ENCODE measurements around the gene VEGFA.

Gene VEGFA

DNA sequence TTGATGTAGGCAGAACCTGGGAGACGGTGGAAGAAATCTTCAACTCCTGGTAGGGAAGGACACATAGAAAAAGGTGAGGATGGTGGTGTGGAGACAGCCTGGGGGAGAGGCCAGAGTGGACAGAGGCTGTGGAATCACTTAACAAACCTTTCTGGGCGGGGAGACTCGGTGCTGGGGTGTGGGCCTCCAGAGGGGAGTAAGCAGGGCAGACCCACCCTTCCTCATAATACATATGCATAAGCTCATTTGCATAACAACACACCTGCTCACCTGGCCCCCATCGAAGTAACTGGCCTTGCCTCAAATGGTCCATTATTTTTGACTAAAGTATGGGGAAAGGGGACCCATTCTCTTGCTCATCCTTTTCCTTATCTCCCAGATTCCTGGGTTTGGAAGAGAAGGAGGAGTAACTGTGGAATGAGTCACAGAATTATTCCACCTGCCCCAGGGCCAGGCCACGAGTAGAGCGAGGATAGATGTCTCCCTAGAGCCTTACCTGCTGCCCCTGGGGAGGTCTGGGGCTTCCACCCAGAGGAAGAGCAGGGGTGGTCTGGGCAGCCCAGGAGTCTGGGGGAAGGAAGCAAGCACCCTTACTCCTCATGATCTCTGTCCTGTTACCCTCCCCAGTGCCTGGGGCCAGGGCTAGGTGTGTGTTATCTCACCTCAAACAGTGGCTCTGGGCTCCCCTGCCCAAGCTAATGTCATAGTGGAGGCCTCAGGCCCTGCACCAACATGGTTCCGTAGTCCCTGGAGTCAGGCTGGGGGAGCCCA, 10.7 kb upstream of the VEGFA start:
- TF ChIP-seq, protein P1, sequence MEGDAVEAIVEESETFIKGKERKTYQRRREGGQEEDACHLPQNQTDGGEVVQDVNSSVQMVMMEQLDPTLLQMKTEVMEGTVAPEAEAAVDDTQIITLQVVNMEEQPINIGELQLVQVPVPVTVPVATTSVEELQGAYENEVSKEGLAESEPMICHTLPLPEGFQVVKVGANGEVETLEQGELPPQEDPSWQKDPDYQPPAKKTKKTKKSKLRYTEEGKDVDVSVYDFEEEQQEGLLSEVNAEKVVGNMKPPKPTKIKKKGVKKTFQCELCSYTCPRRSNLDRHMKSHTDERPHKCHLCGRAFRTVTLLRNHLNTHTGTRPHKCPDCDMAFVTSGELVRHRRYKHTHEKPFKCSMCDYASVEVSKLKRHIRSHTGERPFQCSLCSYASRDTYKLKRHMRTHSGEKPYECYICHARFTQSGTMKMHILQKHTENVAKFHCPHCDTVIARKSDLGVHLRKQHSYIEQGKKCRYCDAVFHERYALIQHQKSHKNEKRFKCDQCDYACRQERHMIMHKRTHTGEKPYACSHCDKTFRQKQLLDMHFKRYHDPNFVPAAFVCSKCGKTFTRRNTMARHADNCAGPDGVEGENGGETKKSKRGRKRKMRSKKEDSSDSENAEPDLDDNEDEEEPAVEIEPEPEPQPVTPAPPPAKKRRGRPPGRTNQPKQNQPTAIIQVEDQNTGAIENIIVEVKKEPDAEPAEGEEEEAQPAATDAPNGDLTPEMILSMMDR (IDR thresholded peaks at IDR 0.05; ENCODE audit: low read depth, low read length, missing control alignments), result no peak
- H3K4me3 ChIP-seq (ENCODE audit: low read depth, low read length), result no peak overlapping the region
- no peak for DNase-seq (ENCODE audit: low read depth)

GRCh38 chr6:43759907-43760206, 10.2 kb upstream of the VEGFA start:
- DNase-seq (ENCODE audit: low read depth), result no peak
- H3K4me3 ChIP-seq (ENCODE audit: low read depth, low read length), result no peak overlapping the region
- TF ChIP-seq, protein P1 (IDR thresholded peaks at IDR 0.05; ENCODE audit: low read depth, low read length, missing control alignments), result no peak

DNA sequence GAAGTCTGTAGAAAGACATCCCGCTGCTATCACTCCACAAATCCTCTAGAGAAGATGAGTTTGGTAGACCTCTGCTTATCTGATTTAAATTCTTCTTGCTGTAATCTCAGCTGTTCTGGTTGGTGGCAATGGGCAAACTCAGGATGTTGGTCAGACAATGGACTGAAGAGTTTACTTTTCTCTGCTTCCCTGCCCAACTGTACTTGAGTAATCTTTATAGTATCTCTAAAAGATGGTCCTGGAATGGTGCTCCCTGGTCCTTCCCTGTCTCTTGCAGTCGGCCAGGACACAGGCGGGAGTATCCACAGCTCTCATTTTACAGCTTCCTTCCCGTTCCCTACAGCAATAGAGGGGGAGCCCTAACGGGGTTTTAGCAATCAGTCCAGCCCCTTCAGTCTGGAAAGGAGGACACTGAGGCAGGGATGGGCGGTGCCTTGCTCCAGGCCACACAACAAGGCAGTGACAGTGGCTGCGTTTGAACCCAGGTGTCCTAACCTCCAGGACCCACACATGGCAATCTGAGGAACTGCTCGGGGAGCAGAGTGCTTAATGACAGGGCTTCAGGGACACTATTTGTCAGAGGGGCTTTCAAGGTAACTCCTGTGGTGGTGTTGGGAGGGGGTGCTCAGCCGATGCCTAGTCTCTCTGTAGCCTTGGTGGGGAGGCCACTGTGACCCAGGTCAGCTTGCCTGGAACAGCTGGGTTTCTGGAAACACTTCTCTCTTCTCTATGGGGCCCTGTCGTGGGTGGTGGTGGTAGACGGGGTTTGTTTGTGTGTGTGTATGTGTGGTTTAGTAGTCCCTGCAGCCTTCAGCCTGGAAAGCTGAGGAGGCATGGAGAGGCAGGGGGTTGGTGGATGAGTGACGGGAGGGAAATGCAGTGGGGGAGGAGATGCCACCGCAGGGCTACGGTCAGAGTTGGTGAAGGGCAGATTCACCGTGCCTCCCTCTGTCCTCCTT, 9.5 kb upstream of the VEGFA start:
- H3K4me3 ChIP-seq (ENCODE audit: low read depth, low read length), result no peak overlapping the region
- TF ChIP-seq, protein P1 (IDR thresholded peaks at IDR 0.05; ENCODE audit: low read depth, low read length, missing control alignments), result no peak
- no peak for DNase-seq (ENCODE audit: low read depth)

- TF ChIP-seq, protein P1 (IDR thresholded peaks at IDR 0.05; ENCODE audit: low read depth, low read length, missing control alignments), result no peak
- no peak for DNase-seq (ENCODE audit: low read depth)
- H3K4me3 ChIP-seq (ENCODE audit: low read depth, low read length), result no peak overlapping the region
These were observed 8.2 kb upstream of the VEGFA start for GRCh38 chr6:43761666-43762409.

DNA sequence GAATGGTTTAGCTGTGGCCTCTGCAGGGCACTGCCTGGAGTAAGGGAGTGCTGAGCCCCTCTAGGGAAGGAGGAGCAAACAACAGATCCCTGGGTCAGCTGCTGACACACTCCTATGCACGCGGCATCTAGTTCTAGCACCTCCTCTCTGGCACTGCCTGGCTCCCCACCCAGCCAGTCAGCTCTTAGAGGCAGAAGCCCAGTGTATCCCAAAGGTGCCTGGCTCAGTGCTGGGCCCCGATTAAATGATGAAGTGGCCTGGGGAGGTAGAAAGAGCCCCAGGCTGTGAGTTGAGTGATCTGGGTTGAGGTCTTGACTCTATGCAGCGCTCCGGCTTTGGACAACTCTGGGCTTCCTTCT, 7.6 kb upstream of the VEGFA start:
- TF ChIP-seq, protein P1 (IDR thresholded peaks at IDR 0.05; ENCODE audit: low read depth, low read length, missing control alignments), result no peak
- no peak for DNase-seq (ENCODE audit: low read depth)
- no peak overlapping the region for H3K4me3 ChIP-seq (ENCODE audit: low read depth, low read length)

DNA sequence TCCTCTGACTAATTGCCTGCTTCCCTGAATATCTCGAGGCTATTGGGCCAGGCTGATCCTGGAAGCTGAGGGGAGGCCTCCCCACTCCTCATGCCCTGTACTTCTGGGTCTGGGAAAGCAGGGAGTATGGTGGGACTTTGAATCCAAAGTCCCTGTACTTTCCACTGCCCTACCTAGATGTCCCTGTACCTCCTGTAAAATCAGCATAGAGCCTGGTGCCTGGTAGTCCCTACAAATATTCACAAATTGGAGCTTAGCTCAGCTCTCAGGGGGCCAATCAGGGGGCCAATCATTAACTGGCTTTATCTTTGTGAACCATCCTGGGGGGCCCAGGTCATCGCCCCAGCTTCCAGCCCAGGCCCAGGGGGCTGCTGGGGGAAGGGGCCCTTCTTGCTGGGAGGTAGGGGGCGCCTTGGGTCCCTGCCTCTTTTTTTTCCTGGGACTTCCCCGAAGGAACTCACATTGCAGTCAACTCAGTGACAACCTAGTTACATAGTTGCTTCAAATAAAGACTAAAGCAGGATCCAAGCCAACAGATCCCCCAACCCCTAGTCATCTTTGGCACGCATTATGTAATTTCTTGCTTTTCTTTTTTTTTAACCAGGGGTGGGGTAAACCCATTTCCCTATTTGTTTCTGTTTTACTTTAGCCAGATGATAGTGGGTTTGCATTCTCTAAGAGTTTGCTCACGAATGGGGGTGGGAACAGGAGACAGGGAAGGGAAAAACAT, 6.9 kb upstream of the VEGFA start:
- TF ChIP-seq, protein P1 (IDR thresholded peaks at IDR 0.05; ENCODE audit: low read depth, low read length, missing control alignments), result no peak
- DNase-seq (ENCODE audit: low read depth), result no peak
- no peak overlapping the region for H3K4me3 ChIP-seq (ENCODE audit: low read depth, low read length)

Data from GM12864 (cell line).